HG03108 (cell line): ENCODE results near the gene DLEU7.

Source experiments
- ATAC-seq: cut with Tn5 transposase; IDR thresholded peaks from one replicate; pipeline ENCODE4 v1.9.1; 2021; ENCODE audit warnings: moderate library complexity; ENCODE audit not compliant: unreplicated experiment

Gene DLEU7

GRCh38 chr13:50843257-50844083, at the start of gene DLEU7:
DLEU7 (minus strand) TSS chr13:50843692; CDS start chr13:50843646, 46 bp downstream.
- no peak for ATAC-seq

GRCh38 chr13:50892210-50892944, 48.9 kb upstream of the DLEU7 start:
- ATAC-seq = peak; percentile 33

DNA sequence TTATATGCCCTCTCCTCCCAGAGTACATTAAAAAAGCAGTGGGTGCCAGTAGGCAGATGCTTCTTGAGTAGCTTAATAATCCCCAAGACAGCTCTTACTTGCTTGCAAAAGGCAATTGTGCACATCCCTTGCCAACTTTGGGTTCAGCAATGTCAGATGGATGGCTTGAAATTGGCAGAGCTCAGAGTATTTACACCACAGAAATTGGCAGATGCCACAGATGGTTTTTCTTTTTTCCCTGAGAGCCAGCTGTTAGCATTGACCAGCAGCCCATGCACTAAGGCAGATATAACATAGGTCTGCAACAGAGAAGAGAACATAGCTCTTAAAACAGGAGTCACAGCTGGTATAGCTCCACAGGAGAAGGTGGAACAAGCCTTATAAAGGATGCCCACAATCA, 47.7 kb upstream of the DLEU7 start:
- ATAC-seq = no peak

DNA sequence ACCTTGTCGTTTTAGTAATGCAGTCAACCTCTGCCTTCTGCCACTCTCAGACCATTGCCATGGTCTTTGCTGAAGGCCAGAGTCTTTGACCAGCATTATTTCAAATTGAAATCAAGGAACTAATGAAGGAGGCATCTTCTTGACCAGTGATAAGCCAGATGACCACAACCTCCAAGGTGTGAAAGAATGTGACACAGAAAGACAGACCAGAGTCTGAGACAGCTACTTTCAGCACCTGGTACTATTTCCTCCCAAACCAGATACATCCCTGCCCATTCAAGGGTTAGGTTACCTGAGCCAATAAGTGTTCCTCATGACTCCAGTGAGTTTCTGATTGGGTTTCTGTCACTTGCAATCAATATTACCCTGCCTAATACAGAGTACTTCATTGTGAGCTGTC, 45.8 kb upstream of the DLEU7 start:
- peak; percentile 35 for ATAC-seq

GRCh38 chr13:50888362-50888761, 44.9 kb upstream of the DLEU7 start:
- ATAC-seq = no peak

DNA sequence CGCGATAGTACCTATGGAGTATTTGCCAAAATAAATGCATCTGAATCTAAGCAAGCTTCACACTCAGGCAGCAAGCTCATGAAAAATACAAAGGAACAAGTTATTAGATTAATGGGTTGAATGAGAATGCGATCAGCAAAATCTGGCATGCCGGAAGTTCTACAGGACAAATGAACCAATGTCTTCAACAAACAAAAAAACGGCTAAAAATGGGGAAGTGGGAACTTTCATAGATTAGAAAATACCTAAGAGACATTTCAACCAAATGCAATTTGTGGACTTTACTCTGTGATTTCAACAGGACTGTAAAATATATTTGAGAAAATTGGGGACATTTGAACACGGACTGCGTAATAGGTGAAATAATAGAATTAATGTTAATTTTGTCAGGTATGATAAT, 43.7 kb upstream of the DLEU7 start:
- ATAC-seq = no peak

- no peak for ATAC-seq
These were observed 40.8 kb upstream of the DLEU7 start for GRCh38 chr13:50884265-50884664.

DNA sequence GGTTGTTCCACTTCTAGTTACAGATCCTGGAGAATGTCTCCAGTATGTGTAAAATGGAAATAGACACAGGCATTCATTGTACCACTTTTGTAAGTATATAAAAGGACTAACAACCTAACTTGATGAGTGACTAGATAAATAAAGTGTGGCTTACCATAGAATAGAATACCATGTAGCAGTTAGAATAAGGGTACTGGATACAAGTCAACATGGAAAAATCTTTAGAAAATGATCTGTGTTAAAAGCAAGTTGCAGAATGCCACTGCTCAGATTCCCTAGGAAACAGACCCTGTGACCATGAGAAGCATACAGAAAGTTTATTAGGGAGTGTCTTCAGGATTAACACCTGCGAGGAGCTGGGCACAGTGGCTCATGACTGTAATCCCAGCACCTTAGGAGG, 40.2 kb upstream of the DLEU7 start:
- ATAC-seq = no peak

- ATAC-seq = no peak
These were observed 39.4 kb upstream of the DLEU7 start for GRCh38 chr13:50882816-50883435.

GRCh38 chr13:50873991-50874390, 30.5 kb upstream of the DLEU7 start:
- ATAC-seq = no peak

DNA sequence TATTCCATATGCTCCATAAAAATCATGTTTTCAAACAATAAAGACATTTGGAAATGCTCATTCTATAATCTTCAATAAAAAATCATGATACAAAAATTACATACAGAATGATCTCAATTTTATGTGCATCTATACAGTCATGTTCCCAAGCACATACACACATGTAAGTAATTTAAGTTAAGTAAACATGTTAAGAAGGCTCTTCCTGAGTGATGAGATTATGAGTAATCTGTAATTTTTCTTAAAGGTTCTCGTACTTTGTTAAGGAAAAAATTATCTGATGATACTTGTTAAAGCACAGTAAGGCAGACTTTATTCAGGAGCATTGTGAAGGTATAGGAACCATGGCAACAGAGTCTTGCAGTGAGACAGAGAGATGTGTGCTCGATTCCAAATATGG, 30.0 kb upstream of the DLEU7 start:
- no peak for ATAC-seq

DNA sequence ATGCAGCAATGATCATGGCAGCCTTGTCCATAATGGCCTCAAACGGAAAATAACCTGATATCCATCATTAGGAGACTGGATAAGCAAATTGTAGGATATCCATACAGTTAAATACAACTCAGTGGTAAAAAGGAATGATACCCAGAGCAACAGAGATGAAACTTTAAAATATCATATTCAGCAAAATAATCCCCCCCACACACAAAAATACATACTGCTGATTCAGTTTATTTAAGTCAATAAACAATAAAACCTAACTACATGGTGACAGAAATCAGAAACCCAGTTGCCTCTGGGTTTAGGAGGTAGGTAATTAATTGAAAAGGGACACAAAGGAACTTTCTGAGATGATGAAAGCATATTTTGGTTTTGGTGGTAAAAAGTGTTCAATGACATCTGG, 27.9 kb upstream of the DLEU7 start:
- no peak for ATAC-seq

DNA sequence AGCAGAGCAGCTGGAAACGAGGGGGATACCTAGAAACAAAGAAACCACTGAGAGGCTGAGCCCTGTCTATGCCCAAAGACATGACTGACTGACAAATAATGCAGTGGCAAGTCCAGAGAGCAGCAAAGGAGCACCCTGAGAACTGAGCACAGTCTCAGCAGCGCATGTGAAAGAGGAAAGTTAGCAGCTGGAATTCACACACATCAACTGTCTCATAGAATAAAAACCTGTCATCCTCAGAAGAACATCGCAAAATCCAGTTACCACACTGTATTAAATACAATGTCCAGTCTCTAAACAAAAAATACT, 24.1 kb upstream of the DLEU7 start:
- ATAC-seq = no peak

- no peak for ATAC-seq
These were observed 23.5 kb upstream of the DLEU7 start for GRCh38 chr13:50866817-50867636.

DNA sequence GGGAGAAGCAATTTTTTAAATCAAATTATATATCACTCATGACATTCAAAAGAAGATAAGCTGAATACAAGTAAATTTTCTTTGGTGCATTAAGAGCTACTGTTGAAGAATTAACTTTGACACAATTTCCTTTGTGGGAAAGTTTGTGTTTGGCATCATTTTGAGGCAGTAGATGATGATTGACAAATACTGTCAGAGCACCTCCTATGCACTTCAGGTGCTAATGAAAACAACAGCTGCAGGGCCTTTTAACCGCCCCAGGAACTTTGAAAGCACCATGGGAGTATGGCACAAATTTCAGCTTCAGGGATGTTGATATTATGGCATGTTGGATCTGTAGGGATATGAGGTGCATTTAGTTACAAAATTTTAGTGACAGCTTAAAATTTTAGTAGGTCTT, 21.0 kb upstream of the DLEU7 start:
- no peak for ATAC-seq

- no peak for ATAC-seq
These were observed 12.2 kb upstream of the DLEU7 start for GRCh38 chr13:50855681-50856080.

GRCh38 chr13:50850445-50850844, 7.0 kb upstream of the DLEU7 start:
- ATAC-seq = no peak

- ATAC-seq = no peak
These were observed 4.0 kb upstream of the DLEU7 start for GRCh38 chr13:50847501-50847900.

- ATAC-seq = no peak
These were observed 3.5 kb upstream of the DLEU7 start for GRCh38 chr13:50846861-50847475.

- ATAC-seq = no peak
These were observed 1.7 kb upstream of the DLEU7 start for GRCh38 chr13:50845211-50845610.
